ENCODE data around the gene KLK3.
A peak's percentile ranks its signal among the peaks of the same experiment; 100 is the strongest.

KLK3 gene

DNA sequence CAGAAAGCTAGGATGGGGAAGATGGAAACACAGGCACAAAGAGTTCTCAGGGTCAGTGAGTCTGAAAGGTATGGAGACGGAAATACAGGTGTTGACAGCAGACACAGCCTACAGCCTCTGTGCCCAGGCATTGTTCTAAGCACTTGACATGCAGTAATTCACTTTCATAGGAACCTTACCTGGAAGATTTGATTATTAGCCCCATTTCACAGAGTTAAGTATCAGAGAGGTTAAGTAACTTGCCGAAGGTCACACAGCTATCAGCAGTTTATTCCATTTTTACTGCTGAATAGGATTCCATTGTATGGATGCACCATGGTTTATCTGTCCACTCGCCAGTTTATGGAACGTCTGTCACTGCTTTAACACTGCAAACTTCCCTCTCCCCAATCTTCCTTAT is 43.3 kb downstream of the KLK3 start:
- DNase-seq (ENCODE audit: low spot score): no peak

DNA sequence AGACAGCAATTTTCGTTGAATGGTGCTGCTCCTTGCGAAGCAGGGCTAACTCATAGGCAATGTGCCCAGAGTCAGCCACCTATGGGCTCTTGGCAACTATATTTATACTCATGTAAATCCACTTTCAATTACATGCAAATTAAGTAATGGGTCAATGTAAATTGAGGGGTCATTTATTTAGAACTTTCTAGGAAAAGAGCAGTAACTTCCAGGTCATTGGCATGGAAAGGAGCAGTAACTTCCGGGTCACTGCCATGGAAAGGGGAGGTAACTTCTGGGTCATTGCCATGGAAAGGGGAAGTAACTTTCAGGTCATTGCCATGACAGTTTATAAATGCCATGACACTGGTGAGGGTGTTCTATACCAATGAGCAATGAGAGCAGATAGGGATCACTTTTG is 44.9 kb downstream of the KLK3 start:
- no peak for DNase-seq (ENCODE audit: low spot score)

DNA sequence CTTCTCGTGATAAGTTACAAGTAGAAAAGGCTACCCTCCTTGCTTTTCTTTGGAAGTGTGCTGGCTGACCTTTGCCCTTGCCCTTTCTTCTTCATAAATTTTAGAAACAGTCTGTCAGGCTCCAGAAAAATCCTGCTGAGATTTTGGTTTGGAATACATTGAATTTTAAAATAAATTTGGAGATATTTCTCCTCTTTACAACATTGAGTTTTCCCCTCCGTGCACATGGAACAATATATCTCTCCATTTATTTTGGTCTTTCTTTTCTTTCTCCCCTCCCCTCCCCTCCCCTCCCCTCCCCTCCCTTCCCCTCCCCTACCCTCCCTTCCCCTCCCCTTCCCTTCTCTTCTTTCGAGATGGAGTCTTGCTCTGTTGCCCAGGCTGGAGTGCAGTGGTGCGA is 47.9 kb downstream of the KLK3 start:
- DNase-seq (ENCODE audit: low spot score): no peak

DNA sequence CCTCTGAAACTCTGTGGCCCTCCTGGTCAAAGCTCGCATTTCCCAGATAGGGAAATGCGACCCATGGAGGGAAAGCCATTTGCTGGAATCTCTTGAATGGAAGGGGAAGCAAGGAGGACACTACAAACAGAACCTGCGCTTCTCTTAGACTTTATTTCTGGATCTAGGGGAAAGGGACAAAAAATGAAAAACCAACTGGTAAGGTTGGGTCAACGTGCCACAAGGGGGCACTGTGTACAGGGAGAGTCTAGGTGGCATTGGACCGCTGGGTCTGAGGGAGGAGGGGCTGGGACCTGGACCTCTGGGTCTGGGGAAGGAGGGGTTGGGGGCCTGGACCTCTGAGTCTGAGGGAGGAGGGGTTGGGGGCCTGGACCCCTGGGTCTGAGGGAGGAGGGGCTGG is 51.5 kb downstream of the KLK3 start:
- DNase-seq (ENCODE audit: low spot score): peak; percentile 33

DNA sequence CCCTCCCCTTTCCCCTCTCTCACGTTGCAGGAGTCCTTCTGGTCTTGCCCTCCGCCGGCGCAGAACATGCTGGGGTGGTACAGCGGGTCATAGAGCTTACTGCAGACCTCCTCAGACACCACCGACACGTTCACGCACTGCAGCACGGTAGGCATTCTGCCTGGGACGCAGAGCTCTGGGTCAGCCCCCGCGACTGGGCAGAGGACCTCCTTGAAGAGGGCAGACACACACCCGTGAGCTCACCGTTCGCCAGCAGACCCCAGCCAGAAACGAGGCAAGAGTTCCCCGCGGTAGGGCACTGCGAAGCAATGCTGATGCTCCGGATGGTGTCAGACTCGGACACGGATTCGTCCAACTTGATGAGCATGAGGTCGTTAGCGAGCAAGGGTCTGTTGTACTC is 53.6 kb downstream of the KLK3 start:
- no peak for DNase-seq (ENCODE audit: low spot score)

DNA sequence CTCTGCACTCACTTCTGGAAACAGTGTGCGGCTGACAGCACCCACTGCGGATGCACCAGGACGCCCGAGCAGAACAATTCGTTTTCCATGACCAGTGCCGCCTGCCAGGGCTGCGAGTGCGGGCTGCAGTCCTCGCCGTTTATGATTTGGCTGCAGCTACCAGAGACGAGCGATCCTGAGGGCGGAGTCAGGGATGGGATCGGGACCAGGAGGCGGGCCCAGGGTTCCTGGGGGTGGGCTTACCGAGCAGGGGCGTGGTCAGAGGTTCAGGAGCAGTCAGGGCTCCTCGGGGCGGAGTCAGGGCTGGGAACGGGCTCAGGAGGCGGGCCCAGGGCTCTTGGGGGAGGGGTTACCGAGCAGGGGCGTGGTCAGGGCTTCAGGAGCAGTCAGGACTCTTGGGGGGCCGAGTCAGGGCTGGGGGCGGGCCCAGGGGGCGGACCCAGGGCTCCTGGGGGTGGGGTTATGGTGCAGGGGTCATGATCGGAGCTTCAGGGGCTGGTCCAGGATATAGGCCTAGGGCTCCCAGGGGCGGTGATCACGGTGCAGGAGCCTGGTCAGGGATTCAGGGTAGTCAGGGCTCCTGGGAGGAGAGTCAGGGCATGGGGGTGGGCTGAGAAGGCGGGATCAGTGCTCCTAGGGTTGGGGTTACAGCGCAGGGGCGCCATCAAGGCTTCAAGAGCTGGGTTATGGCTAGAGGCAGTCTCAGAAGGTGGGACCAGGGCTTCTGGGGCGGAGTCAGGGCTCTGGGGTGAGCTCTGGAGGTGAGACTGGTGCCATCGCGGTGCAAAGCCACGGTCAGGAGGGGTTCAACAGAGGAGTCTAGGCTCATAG is 54.7 kb downstream of the KLK3 start:
- peak; percentile 59 for DNase-seq (ENCODE audit: low spot score)
